HepG2 (cell line): Measurements from ENCODE around the gene CLCN1. TPM values are rescaled to one million over a fixed set of nuclear protein-coding genes. Genes with fewer than 3 reads are reported as not detected.

Experiments
- BRD4 ChIP-seq: sonication (generic); formaldehyde crosslinking; IDR thresholded peaks from 2 replicates; pipeline ENCODE4 v1.4.0; 2020; ENCODE audit warnings: missing genetic modification reagents
- KLF16 ChIP-seq, 2 experiments: sonication (generic) in 1 of 2; formaldehyde crosslinking in 1 of 2; IDR thresholded peaks; 2 replicates each; pipeline versions ENCODE4 v1.6.1 to v1.8.0; 2016 to 2023; ENCODE audit warnings: missing genetic modification reagents in 2 of 2, missing compliant biosample characterization in 1 of 2
- NONO ChIP-seq, 2 experiments: fragments of 450-650 bp in 1 of 2; sonication (generic) in 1 of 2; formaldehyde crosslinking in 1 of 2; IDR thresholded peaks in 1 of 2; conservative IDR thresholded peaks in 1 of 2; 2 replicates each; pipeline versions ENCODE4 v1.6.1 to v1.8.0; 2017 to 2022; ENCODE audit warnings: mild to moderate bottlenecking in 1 of 2, missing genetic modification reagents in 1 of 2, moderate library complexity in 1 of 2
- ZFP41 ChIP-seq: sonication (generic); formaldehyde crosslinking; IDR thresholded peaks from 2 replicates; pipeline ENCODE4 v1.4.0; 2020; ENCODE audit warnings: mild to moderate bottlenecking, missing genetic modification reagents, borderline replicate concordance
- ZNF205 ChIP-seq: IDR thresholded peaks from 2 replicates; pipeline ENCODE4 v1.6.1; 2018; ENCODE audit warnings: missing biosample characterization, missing genetic modification reagents
- ZNF749 ChIP-seq: sonication (generic); formaldehyde crosslinking; IDR thresholded peaks from 2 replicates; pipeline ENCODE4 v1.8.0; 2022; ENCODE audit warnings: mild to moderate bottlenecking, missing genetic modification reagents, moderate library complexity, borderline replicate concordance
- polyA plus RNA-seq, 8 experiments: library from polyadenylated mRNA; depleted of rRNA in 3 of 8; stranded (reverse) in 7 of 8; unstranded in 1 of 8; fragments of >200 nt; fragmentation: Illumina TruSeq in 4 of 8; extraction: Trizol in 4 of 8; gene quantifications; 2 replicates each; pipeline versions ENCODE4 v1.2.1 to v1.2.3, GENCODE V29; 2011 to 2016; ENCODE audit warnings: low read depth in 4 of 8, missing spikeins in 1 of 8, mixed read lengths in 1 of 8; ENCODE audit not compliant: insufficient read depth in 1 of 8
- total RNA-seq, 5 experiments: library from RNA; depleted of rRNA; stranded (reverse); fragments of >200 nt; fragmentation: Illumina TruSeq; extraction: Trizol; gene quantifications; 2 replicates each; pipeline ENCODE4 v1.2.3, GENCODE V29; 2016; ENCODE audit warnings: low read depth in 1 of 5
- TF ChIP-seq, protein P1 (sequence below): sonication (generic); formaldehyde crosslinking; IDR thresholded peaks from 2 replicates; pipeline ENCODE4 v1.4.0; 2020; ENCODE audit warnings: missing genetic modification reagents
- TF ChIP-seq, protein P2 (sequence below): conservative IDR thresholded peaks from 2 replicates; pipeline ENCODE4 v1.6.1; 2018; ENCODE audit warnings: missing genetic modification reagents
- TF ChIP-seq, protein P3 (sequence below): sonication (generic); formaldehyde crosslinking; IDR thresholded peaks from 2 replicates; pipeline ENCODE4 v1.4.0; 2020; ENCODE audit warnings: mild to moderate bottlenecking, missing genetic modification reagents
- TF ChIP-seq, protein P4 (sequence below): sonication (generic); formaldehyde crosslinking; IDR thresholded peaks from 2 replicates; pipeline ENCODE4 v1.5.0; 2020; ENCODE audit warnings: mild to moderate bottlenecking, missing genetic modification reagents
- TF ChIP-seq, protein P5 (sequence below): sonication (generic); formaldehyde crosslinking; IDR thresholded peaks from 2 replicates; pipeline ENCODE4 v1.8.1; 2022; ENCODE audit warnings: low read depth, mild to moderate bottlenecking, missing genetic modification reagents

The CLCN1 gene
- total and polyA plus RNA-seq, 2 of the 13 experiments (the other 11 are each of a cell fraction or from before 2014, with no cell fraction given) = 0.01 TPM; not detected in 1

DNA sequence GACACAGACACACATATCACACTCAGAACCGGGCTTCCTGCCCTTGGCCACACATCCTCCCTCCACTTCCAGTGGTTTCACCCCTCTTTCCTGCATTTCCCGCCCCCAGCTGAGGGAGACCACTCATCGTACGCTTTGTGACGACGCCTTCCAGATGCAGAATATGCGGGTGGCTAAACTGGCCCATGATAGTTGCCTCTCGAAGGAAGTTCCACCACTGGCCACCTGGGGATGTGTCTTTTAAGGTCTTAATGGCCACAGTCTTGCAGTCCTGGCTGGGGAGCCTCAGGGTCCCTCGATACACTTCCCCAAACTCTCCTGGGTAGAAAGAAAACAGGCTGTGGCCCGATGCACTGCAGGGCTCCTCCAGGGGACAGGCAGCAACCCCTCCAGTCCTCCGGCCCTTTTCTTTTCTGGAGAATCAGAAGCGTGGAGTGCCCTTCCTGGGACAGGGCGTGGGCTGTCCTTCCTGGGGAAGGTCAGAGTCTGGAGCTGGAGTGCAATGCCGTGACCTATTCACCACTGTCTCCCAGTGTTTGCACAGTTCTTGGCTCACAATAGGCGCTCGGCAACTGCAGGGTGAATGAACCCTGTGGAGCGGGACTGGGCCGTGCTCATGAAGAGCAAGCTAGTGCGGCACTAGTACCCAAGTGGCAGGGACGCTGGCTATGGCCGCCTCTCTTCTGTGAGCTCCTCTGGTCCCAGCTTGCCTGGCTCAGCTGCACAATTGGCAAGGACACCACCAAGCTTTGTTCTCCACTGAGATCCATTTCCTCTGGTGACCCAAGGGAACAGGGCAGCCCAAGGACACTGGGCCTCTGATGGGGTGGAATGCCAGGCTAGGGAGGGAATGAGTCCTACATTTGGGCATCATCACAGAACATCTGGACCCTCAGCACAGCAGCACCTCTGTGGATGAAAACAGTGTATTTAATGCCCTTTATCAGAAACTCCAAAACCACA, 79.6 kb downstream of the CLCN1 start (continued):
- TF ChIP-seq, protein P1, sequence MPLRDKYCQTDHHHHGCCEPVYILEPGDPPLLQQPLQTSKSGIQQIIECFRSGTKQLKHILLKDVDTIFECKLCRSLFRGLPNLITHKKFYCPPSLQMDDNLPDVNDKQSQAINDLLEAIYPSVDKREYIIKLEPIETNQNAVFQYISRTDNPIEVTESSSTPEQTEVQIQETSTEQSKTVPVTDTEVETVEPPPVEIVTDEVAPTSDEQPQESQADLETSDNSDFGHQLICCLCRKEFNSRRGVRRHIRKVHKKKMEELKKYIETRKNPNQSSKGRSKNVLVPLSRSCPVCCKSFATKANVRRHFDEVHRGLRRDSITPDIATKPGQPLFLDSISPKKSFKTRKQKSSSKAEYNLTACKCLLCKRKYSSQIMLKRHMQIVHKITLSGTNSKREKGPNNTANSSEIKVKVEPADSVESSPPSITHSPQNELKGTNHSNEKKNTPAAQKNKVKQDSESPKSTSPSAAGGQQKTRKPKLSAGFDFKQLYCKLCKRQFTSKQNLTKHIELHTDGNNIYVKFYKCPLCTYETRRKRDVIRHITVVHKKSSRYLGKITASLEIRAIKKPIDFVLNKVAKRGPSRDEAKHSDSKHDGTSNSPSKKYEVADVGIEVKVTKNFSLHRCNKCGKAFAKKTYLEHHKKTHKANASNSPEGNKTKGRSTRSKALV (CRISPR knock-in tag) = peak; percentile 73; the same call in 1 of the 2 replicates
- TF ChIP-seq ZNF205 (peak; percentile 77; the same call in 1 of the 2 replicates), ZFP41 (CRISPR knock-in tag) (0 out of 2 replicates have a peak, but pooled peaks have one; percentile 11), NONO (IDR thresholded peaks at IDR 0.05) (no peak), NONO (CRISPR knock-in tag; conservative IDR thresholded peaks at IDR 0.05) (peak; percentile 81), BRD4 (CRISPR knock-in tag) (0 out of 2 replicates have a peak, but pooled peaks have one; percentile 22), KLF16 (CRISPR knock-in tag; IDR thresholded peaks at IDR 0.05) (0 out of 4 replicates have a peak, but pooled peaks of 1 of the 2 experiments have one; percentile 26), ZNF749 (CRISPR knock-in tag) (0 out of 2 replicates have a peak, but pooled peaks have one; percentile 42)
- TF ChIP-seq, protein P2, sequence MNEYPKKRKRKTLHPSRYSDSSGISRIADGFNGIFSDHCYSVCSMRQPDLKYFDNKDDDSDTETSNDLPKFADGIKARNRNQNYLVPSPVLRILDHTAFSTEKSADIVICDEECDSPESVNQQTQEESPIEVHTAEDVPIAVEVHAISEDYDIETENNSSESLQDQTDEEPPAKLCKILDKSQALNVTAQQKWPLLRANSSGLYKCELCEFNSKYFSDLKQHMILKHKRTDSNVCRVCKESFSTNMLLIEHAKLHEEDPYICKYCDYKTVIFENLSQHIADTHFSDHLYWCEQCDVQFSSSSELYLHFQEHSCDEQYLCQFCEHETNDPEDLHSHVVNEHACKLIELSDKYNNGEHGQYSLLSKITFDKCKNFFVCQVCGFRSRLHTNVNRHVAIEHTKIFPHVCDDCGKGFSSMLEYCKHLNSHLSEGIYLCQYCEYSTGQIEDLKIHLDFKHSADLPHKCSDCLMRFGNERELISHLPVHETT (CRISPR knock-in tag) = no peak
- TF ChIP-seq, protein P3, sequence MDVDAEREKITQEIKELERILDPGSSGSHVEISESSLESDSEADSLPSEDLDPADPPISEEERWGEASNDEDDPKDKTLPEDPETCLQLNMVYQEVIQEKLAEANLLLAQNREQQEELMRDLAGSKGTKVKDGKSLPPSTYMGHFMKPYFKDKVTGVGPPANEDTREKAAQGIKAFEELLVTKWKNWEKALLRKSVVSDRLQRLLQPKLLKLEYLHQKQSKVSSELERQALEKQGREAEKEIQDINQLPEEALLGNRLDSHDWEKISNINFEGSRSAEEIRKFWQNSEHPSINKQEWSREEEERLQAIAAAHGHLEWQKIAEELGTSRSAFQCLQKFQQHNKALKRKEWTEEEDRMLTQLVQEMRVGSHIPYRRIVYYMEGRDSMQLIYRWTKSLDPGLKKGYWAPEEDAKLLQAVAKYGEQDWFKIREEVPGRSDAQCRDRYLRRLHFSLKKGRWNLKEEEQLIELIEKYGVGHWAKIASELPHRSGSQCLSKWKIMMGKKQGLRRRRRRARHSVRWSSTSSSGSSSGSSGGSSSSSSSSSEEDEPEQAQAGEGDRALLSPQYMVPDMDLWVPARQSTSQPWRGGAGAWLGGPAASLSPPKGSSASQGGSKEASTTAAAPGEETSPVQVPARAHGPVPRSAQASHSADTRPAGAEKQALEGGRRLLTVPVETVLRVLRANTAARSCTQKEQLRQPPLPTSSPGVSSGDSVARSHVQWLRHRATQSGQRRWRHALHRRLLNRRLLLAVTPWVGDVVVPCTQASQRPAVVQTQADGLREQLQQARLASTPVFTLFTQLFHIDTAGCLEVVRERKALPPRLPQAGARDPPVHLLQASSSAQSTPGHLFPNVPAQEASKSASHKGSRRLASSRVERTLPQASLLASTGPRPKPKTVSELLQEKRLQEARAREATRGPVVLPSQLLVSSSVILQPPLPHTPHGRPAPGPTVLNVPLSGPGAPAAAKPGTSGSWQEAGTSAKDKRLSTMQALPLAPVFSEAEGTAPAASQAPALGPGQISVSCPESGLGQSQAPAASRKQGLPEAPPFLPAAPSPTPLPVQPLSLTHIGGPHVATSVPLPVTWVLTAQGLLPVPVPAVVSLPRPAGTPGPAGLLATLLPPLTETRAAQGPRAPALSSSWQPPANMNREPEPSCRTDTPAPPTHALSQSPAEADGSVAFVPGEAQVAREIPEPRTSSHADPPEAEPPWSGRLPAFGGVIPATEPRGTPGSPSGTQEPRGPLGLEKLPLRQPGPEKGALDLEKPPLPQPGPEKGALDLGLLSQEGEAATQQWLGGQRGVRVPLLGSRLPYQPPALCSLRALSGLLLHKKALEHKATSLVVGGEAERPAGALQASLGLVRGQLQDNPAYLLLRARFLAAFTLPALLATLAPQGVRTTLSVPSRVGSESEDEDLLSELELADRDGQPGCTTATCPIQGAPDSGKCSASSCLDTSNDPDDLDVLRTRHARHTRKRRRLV (CRISPR knock-in tag) = no peak
- TF ChIP-seq, protein P4, sequence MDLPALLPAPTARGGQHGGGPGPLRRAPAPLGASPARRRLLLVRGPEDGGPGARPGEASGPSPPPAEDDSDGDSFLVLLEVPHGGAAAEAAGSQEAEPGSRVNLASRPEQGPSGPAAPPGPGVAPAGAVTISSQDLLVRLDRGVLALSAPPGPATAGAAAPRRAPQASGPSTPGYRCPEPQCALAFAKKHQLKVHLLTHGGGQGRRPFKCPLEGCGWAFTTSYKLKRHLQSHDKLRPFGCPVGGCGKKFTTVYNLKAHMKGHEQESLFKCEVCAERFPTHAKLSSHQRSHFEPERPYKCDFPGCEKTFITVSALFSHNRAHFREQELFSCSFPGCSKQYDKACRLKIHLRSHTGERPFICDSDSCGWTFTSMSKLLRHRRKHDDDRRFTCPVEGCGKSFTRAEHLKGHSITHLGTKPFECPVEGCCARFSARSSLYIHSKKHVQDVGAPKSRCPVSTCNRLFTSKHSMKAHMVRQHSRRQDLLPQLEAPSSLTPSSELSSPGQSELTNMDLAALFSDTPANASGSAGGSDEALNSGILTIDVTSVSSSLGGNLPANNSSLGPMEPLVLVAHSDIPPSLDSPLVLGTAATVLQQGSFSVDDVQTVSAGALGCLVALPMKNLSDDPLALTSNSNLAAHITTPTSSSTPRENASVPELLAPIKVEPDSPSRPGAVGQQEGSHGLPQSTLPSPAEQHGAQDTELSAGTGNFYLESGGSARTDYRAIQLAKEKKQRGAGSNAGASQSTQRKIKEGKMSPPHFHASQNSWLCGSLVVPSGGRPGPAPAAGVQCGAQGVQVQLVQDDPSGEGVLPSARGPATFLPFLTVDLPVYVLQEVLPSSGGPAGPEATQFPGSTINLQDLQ (CRISPR knock-in tag) = peak; percentile 67; the same call in 1 of the 2 replicates
- TF ChIP-seq, protein P5, sequence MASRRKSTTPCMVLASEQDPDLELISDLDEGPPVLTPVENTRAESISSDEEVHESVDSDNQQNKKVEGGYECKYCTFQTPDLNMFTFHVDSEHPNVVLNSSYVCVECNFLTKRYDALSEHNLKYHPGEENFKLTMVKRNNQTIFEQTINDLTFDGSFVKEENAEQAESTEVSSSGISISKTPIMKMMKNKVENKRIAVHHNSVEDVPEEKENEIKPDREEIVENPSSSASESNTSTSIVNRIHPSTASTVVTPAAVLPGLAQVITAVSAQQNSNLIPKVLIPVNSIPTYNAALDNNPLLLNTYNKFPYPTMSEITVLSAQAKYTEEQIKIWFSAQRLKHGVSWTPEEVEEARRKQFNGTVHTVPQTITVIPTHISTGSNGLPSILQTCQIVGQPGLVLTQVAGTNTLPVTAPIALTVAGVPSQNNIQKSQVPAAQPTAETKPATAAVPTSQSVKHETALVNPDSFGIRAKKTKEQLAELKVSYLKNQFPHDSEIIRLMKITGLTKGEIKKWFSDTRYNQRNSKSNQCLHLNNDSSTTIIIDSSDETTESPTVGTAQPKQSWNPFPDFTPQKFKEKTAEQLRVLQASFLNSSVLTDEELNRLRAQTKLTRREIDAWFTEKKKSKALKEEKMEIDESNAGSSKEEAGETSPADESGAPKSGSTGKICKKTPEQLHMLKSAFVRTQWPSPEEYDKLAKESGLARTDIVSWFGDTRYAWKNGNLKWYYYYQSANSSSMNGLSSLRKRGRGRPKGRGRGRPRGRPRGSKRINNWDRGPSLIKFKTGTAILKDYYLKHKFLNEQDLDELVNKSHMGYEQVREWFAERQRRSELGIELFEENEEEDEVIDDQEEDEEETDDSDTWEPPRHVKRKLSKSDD (CRISPR knock-in tag) = 0 out of 2 replicates have a peak, but pooled peaks have one; percentile 3
